Mesendoderm (in vitro differentiated cells): ENCODE results near the gene SLC27A2.

Source experiments
- DNase-seq: peaks from one replicate; pipeline ENCODE4 v3.0.0; 2013
- H2AK5ac ChIP-seq: 2 replicates; pipeline ENCODE4 v1.6.1; 2013; ENCODE audit warnings: low read length, inconsistent platforms
- H2BK120ac ChIP-seq: 2 replicates; pipeline ENCODE4 v1.6.1; 2013; ENCODE audit warnings: low read depth, mild to moderate bottlenecking, low read length, moderate library complexity, mixed read lengths
- H2BK15ac ChIP-seq: replicated peaks from 2 replicates; pipeline ENCODE4 v1.6.1; 2013; ENCODE audit warnings: low read depth, mild to moderate bottlenecking, moderate library complexity
- H2BK5ac ChIP-seq: 2 replicates; pipeline ENCODE4 v1.6.1; 2013; ENCODE audit warnings: low read length, inconsistent platforms
- H3K18ac ChIP-seq: 2 replicates; pipeline ENCODE4 v1.6.1; 2013; ENCODE audit warnings: mild to moderate bottlenecking, low read length, mixed read lengths
- H3K23ac ChIP-seq: one replicate; pipeline ENCODE4 v1.6.1; 2013; ENCODE audit warnings: low read length
- H3K27ac ChIP-seq: 2 replicates; pipeline ENCODE4 v1.5.1; 2013; ENCODE audit warnings: low read depth, mild to moderate bottlenecking, inconsistent platforms, low read length, moderate library complexity
- H3K27me3 ChIP-seq: 2 replicates; pipeline ENCODE4 v1.6.1; 2013; ENCODE audit warnings: low read length, control low read depth, mild to moderate bottlenecking, inconsistent platforms; ENCODE audit not compliant: insufficient read depth, poor library complexity
- H3K36me3 ChIP-seq: 2 replicates; pipeline ENCODE4 v1.6.1; 2013; ENCODE audit warnings: low read length, inconsistent platforms; ENCODE audit not compliant: control insufficient read depth, insufficient read depth
- H3K4ac ChIP-seq: one replicate; pipeline ENCODE4 v1.6.1; 2013; ENCODE audit warnings: low read depth, mild to moderate bottlenecking, low read length, moderate library complexity
- H3K4me1 ChIP-seq: 2 replicates; pipeline ENCODE4 v1.6.1; 2013; ENCODE audit warnings: low read depth, low read length, inconsistent platforms; ENCODE audit not compliant: control insufficient read depth
- H3K4me2 ChIP-seq: 2 replicates; pipeline ENCODE4 v1.6.1; 2013; ENCODE audit warnings: low read length
- H3K4me3 ChIP-seq: 2 replicates; pipeline ENCODE4 v1.5.1; 2013; ENCODE audit warnings: mild to moderate bottlenecking, low read length
- H3K56ac ChIP-seq: one replicate; pipeline ENCODE4 v1.6.1; 2013; ENCODE audit warnings: low read length
- H3K79me1 ChIP-seq: 2 replicates; pipeline ENCODE4 v1.6.1; 2013; ENCODE audit warnings: low read length, inconsistent platforms
- H3K79me2 ChIP-seq: 2 replicates; pipeline ENCODE4 v1.6.1; 2013; ENCODE audit warnings: mild to moderate bottlenecking, low read length; ENCODE audit not compliant: control insufficient read depth, insufficient read depth
- H3K9ac ChIP-seq: 2 replicates; pipeline ENCODE4 v1.6.1; 2013; ENCODE audit warnings: low read length, inconsistent platforms
- H4K5ac ChIP-seq: one replicate; pipeline ENCODE4 v1.6.1; 2013; ENCODE audit warnings: low read length
- H4K8ac ChIP-seq: one replicate; pipeline ENCODE4 v1.6.1; 2013; ENCODE audit warnings: low read depth, mild to moderate bottlenecking, control low read depth, low read length, moderate library complexity
- WGBS: extraction: QIAGEN DNeasy Blood & Tissue Kit; methylation state at CpG from one replicate; pipeline ENCODE4 v1.1.7; 2013; ENCODE audit warnings: low lambda C conversion rate, missing lambda C conversion rate; ENCODE audit not compliant: insufficient coverage; ENCODE audit errors: extremely low coverage; 5-methylcytosine and 5-hydroxymethylcytosine counted together

The SLC27A2 gene

DNA sequence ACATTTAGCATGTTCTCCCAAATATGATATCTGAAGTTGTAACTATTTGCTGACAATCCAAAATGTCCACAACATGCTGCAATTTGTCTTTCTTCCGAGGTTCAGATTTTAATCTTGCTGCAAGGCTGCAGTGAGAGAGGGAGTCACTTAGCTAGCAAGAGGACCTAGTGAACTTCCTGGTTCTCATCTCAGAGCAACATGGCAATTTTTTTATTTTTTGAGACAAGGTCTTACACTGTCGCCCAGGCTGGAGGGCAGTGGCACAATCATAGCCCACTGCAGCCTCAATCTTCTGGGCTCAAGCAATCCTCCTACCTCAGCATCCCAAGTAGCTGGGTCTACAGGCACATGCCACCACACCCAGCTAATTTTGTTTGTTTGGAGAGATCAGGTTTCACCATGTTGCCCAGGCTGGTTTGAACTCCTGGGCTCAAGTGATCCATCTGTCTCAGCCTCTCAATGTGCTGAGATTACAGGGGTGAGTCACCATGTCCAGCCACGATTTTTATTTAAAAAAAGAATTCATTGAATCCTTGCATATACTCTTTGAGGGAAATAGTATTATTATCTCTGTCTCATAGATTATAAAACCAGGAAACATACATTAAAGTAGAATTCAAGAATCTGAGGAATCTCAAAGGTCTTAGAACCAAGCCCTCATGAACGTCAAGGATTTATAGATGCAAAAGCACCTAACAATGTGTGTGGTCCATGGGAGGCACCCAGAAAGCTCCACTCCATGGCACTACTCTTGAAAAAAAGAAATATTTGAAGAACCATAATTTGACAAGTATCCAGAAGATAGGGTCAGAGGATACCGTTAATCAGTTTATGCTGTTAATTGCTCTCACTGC is 74.4 kb downstream of the SLC27A2 start:
- WGBS = no CpG with 5 or more reads among the region's 5 CpGs
- Histone ChIP-seq H3K79me1 (no peaks in the 10 kb centered on the region), H3K9ac (no peak overlapping the region), H3K4me3 (no peak overlapping the region), H2BK15ac (no peak overlapping the region), H3K23ac (no peak overlapping the region), H3K18ac (no peak overlapping the region), H2BK5ac (no peak overlapping the region), H3K4me2 (no peak overlapping the region), H3K4me1 (no peaks in the 10 kb centered on the region), H3K4ac (no peak overlapping the region), H2AK5ac (no peak overlapping the region), H3K79me2 (no peaks in the 10 kb centered on the region), H3K27ac (no peak overlapping the region), H4K8ac (no peak overlapping the region), H3K56ac (no peak overlapping the region), H2BK120ac (no peak overlapping the region), H3K36me3 (no peaks in the 10 kb centered on the region), H3K27me3 (no peaks in the 10 kb centered on the region), H4K5ac (no peak overlapping the region)
- no peak for DNase-seq

- no peak overlapping the region for H3K56ac ChIP-seq
- no CpG with 5 or more reads among the region's 8 CpGs for WGBS
- H2BK120ac ChIP-seq = no peak overlapping the region
- no peaks in the 10 kb centered on the region for H3K27me3 ChIP-seq
- no peak overlapping the region for H2BK15ac ChIP-seq
- H3K4me2 ChIP-seq = no peak overlapping the region
- no peak overlapping the region for H3K27ac ChIP-seq
- H3K23ac ChIP-seq = no peak overlapping the region
- no peak overlapping the region for H4K8ac ChIP-seq
- no peak overlapping the region for H2AK5ac ChIP-seq
- no peaks in the 10 kb centered on the region for H3K79me1 ChIP-seq
- no peak overlapping the region for H3K18ac ChIP-seq
- H3K4ac ChIP-seq = no peak overlapping the region
- no peak overlapping the region for H2BK5ac ChIP-seq
- no peaks in the 10 kb centered on the region for H3K79me2 ChIP-seq
- H3K9ac ChIP-seq = no peak overlapping the region
- H3K36me3 ChIP-seq = no peaks in the 10 kb centered on the region
- no peak for DNase-seq
- H3K4me3 ChIP-seq = no peak overlapping the region
- H3K4me1 ChIP-seq = no peaks in the 10 kb centered on the region
- no peak overlapping the region for H4K5ac ChIP-seq
Observed at GRCh38 chr15:50257332-50257731, 75.3 kb downstream of the SLC27A2 start.

DNA sequence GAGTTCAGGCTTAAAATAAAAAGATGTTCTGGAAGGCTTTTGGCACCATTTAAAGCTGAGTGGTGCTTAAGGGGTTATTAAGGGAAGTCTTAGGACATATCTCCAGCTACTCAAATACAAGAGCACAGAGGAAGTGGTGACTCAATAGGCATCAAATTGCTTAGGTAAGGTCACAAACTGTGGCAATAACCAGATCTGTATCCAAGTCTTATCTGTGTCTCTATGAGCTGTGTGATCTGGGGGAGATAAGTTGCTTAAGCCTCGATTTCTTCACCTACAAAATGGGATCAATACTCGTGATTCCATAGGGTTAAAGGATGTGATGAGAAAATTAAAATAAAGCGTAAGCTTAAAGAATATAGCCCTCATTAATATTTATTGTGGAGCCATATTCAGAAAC is 75.9 kb downstream of the SLC27A2 start:
- Histone ChIP-seq H3K27ac (no peak overlapping the region), H3K9ac (no peak overlapping the region), H3K36me3 (no peaks in the 10 kb centered on the region), H3K4me2 (no peak overlapping the region), H3K18ac (no peak overlapping the region), H4K5ac (no peak overlapping the region), H3K79me1 (no peaks in the 10 kb centered on the region), H4K8ac (no peak overlapping the region), H3K4me1 (no peaks in the 10 kb centered on the region), H3K79me2 (no peaks in the 10 kb centered on the region), H2BK5ac (no peak overlapping the region), H2BK15ac (no peak overlapping the region), H3K4ac (no peak overlapping the region), H2AK5ac (no peak overlapping the region), H3K56ac (no peak overlapping the region), H3K27me3 (no peaks in the 10 kb centered on the region), H3K4me3 (no peak overlapping the region), H3K23ac (no peak overlapping the region), H2BK120ac (no peak overlapping the region)
- no CpG with 5 or more reads among the region's 3 CpGs for WGBS
- no peak for DNase-seq

- Histone ChIP-seq H3K4me3 (no peak overlapping the region), H3K56ac (no peak overlapping the region), H3K4me2 (no peak overlapping the region), H3K36me3 (no peaks in the 10 kb centered on the region), H3K23ac (no peak overlapping the region), H3K18ac (no peak overlapping the region), H3K4ac (no peak overlapping the region), H2BK120ac (no peak overlapping the region), H4K8ac (no peak overlapping the region), H2AK5ac (no peak overlapping the region), H3K27me3 (no peaks in the 10 kb centered on the region), H3K4me1 (no peaks in the 10 kb centered on the region), H2BK5ac (no peak overlapping the region), H2BK15ac (no peak overlapping the region), H4K5ac (no peak overlapping the region), H3K27ac (no peak overlapping the region), H3K79me2 (no peaks in the 10 kb centered on the region), H3K9ac (no peak overlapping the region), H3K79me1 (no peaks in the 10 kb centered on the region)
- no CpG with 5 or more reads among the region's 5 CpGs for WGBS
- DNase-seq = no peak
Observed at GRCh38 chr15:50259276-50259675, 77.3 kb downstream of the SLC27A2 start.

DNA sequence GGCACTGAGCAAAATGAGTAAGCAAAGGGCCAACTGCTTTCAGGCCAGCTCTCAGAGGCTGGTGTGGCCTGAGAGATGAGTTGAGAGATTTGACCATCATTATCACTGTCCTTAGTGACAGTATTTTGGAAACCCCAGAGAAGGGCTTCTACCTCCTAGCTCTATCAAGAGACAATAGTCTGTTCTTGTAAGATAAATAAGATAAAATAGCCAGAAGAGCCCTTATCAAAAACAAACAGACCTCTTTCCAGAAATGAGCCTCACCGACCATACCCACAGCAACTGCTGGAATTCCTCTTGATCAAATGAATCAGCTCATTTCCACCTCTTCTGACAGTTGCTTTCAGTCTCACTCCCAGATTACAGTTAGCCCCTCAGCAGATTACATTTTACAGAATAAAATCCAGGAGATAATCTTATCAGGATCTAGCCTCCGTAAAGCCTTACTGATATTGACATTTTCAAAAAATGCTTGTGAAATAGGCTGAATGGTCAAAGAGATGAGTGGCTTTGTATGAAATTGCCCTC is 79.0 kb downstream of the SLC27A2 start:
- Histone ChIP-seq H4K5ac (no peak overlapping the region), H3K18ac (no peak overlapping the region), H2BK15ac (no peak overlapping the region), H3K56ac (no peak overlapping the region), H3K23ac (no peak overlapping the region), H3K36me3 (no peaks in the 10 kb centered on the region), H3K9ac (no peak overlapping the region), H3K4me1 (no peaks in the 10 kb centered on the region), H3K79me1 (no peaks in the 10 kb centered on the region), H2BK120ac (no peak overlapping the region), H2BK5ac (no peak overlapping the region), H3K27ac (peak overlapping the region; percentile 52), H3K4me3 (no peak overlapping the region), H3K27me3 (no peaks in the 10 kb centered on the region), H4K8ac (no peak overlapping the region), H3K4me2 (no peak overlapping the region), H3K79me2 (no peaks in the 10 kb centered on the region), H2AK5ac (no peak overlapping the region), H3K4ac (no peak overlapping the region)
- WGBS = no CpG with 5 or more reads among the region's 2 CpGs
- peak; percentile 44 for DNase-seq
